Adrenal gland (tissue), 5 donors: ENCODE data around the gene FGD4.

Source experiments
- POLR2A ChIP-seq, 2 donors: fragments of 450-650 bp; IDR thresholded peaks; one replicate each; pipeline ENCODE4 v1.6.1; 2017; ENCODE audit warnings: antibody characterized with exemption in 2 of 2, mild to moderate bottlenecking in 2 of 2, moderate library complexity in 1 of 2
- TF ChIP-seq, protein P1 (sequence below), 6 experiments: fragments of 450-650 bp in 4 of 6; fragments of 200-600 bp in 2 of 6; sonication (generic) in 1 of 6; IDR thresholded peaks; 1 replicate in 5 of 6; 2 replicates in 1 of 6; pipeline versions ENCODE4 v1.5.1 to v1.8.0; 2016 to 2021; ENCODE audit warnings: antibody characterized with exemption in 6 of 6, mild to moderate bottlenecking in 2 of 6, moderate library complexity in 1 of 6
- donor health status: DM: no; HTN: no; CAD: no.

DNA sequence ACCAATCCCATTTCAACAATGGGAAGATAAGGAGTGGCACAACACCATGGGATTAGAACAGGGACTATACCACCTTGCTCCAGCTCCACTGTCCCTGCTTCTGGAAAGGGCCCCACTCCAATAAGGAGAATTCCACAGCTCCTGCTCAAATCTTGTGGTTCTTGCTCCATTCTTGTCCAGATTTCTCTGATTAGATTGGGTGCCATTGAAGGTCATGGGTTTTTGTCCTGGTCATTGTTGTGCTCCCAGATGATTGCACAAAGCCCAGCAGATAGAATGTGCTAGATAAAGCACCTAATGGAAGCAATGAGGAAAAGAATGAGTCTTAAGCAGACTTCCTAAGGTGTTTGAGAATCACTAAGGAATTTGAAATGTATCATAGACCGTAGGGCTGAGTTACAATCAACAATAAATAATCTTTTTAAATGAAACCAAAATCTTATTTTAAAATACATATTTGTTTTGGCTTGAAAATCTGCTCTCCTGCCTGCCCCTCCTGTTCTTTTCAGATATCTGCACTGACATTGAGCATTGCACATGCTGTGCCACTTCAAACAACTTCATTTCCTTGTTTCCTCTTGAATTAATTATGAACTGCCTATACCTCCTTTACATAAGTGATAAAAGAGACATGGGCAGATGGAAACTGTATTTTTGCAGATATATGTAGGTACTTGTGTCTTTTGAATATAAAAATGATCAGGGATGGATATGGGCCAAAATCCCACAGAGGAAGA, 115.9 kb downstream of the FGD4 start:
- TF ChIP-seq, protein P1, sequence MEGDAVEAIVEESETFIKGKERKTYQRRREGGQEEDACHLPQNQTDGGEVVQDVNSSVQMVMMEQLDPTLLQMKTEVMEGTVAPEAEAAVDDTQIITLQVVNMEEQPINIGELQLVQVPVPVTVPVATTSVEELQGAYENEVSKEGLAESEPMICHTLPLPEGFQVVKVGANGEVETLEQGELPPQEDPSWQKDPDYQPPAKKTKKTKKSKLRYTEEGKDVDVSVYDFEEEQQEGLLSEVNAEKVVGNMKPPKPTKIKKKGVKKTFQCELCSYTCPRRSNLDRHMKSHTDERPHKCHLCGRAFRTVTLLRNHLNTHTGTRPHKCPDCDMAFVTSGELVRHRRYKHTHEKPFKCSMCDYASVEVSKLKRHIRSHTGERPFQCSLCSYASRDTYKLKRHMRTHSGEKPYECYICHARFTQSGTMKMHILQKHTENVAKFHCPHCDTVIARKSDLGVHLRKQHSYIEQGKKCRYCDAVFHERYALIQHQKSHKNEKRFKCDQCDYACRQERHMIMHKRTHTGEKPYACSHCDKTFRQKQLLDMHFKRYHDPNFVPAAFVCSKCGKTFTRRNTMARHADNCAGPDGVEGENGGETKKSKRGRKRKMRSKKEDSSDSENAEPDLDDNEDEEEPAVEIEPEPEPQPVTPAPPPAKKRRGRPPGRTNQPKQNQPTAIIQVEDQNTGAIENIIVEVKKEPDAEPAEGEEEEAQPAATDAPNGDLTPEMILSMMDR (IDR thresholded peaks at IDR 0.05) = no peak
- TF ChIP-seq POLR2A (IDR thresholded peaks at IDR 0.05) = no peak
